GM23248 (cell line): ENCODE results near the gene COPG2. TPM values are rescaled to one million over a fixed set of nuclear protein-coding genes. Genes with fewer than 3 reads are reported as not detected.
"Not testable (repeated sequence)": the region's sequence is repeated elsewhere in the genome, so short reads cannot be mapped to it uniquely, and the experiment has no call there.

ENCODE experiments used
- DNase-seq: peaks from one replicate; pipeline ENCODE4 v3.0.0-alpha.2; 2015
- H2AFZ ChIP-seq: fragments of 200-600 bp; sonication (generic); 2 replicates; pipeline ENCODE4 v1.6.1; 2016; ENCODE audit warnings: antibody characterized with exemption
- H3F3A ChIP-seq: fragments of 200-600 bp; sonication (generic); 2 replicates; pipeline ENCODE4 v1.6.1; 2016; ENCODE audit warnings: mild to moderate bottlenecking, antibody characterized with exemption, mixed run types; ENCODE audit not compliant: insufficient read depth
- H3K27ac ChIP-seq: fragments of 200-600 bp; sonication (generic); 2 replicates; pipeline ENCODE4 v1.5.1; 2016; ENCODE audit warnings: mild to moderate bottlenecking
- H3K27me3 ChIP-seq: fragments of 200-600 bp; sonication (generic); replicated peaks from 2 replicates; pipeline ENCODE4 v1.6.1; 2016; ENCODE audit warnings: mild to moderate bottlenecking; ENCODE audit not compliant: insufficient read depth
- H3K36me3 ChIP-seq: fragments of 200-600 bp; sonication (generic); 2 replicates; pipeline ENCODE4 v1.6.1; 2016; ENCODE audit warnings: low read depth, mild to moderate bottlenecking
- H3K4me1 ChIP-seq: fragments of 200-600 bp; sonication (generic); 2 replicates; pipeline ENCODE4 v1.6.1; 2016; ENCODE audit warnings: mild to moderate bottlenecking; ENCODE audit not compliant: insufficient read depth
- H3K4me2 ChIP-seq: fragments of 200-600 bp; sonication (generic); one replicate; pipeline ENCODE4 v1.6.1; 2016; ENCODE audit warnings: mild to moderate bottlenecking; ENCODE audit not compliant: unreplicated experiment
- H3K4me3 ChIP-seq: fragments of 200-600 bp; sonication (generic); 2 replicates; pipeline ENCODE4 v1.5.1; 2016; ENCODE audit warnings: mild to moderate bottlenecking
- H3K79me2 ChIP-seq: fragments of 200-600 bp; sonication (generic); 2 replicates; pipeline ENCODE4 v1.6.1; 2016; ENCODE audit warnings: mild to moderate bottlenecking; ENCODE audit not compliant: insufficient read depth
- H3K9ac ChIP-seq: fragments of 200-600 bp; sonication (generic); 2 replicates; pipeline ENCODE4 v1.6.1; 2016; ENCODE audit warnings: mild to moderate bottlenecking
- H3K9me2 ChIP-seq: fragments of 200-600 bp; sonication (generic); 2 replicates; pipeline ENCODE4 v1.6.1; 2016; ENCODE audit warnings: mixed run types, mild to moderate bottlenecking, moderate library complexity; ENCODE audit not compliant: insufficient read depth
- H3K9me3 ChIP-seq: fragments of 200-600 bp; sonication (generic); one replicate; pipeline ENCODE4 v1.6.1; 2017; ENCODE audit warnings: low read depth
- H4K20me1 ChIP-seq: fragments of 200-600 bp; sonication (generic); 2 replicates; pipeline ENCODE4 v1.6.0; 2016; ENCODE audit not compliant: insufficient read depth
- EZH2 ChIP-seq: fragments of 200-600 bp; sonication (generic); IDR thresholded peaks from 2 replicates; pipeline ENCODE4 v1.6.1; 2018; ENCODE audit warnings: antibody characterized with exemption, mild to moderate bottlenecking; ENCODE audit not compliant: insufficient read depth, poor library complexity, severe bottlenecking
- EZH2phosphoT487 ChIP-seq: fragments of 200-600 bp; sonication (generic); IDR thresholded peaks from 2 replicates; pipeline ENCODE4 v1.6.1; 2018; ENCODE audit warnings: antibody characterized with exemption, moderate library complexity, mild to moderate bottlenecking, low read depth; ENCODE audit not compliant: insufficient read depth
- WGBS, 2 experiments: methylation state at CpG; one replicate each; pipeline ENCODE4 v1.1.6; 2015 to 2017; ENCODE audit warnings: low lambda C conversion rate in 2 of 2, low coverage in 1 of 2; ENCODE audit errors: missing lambda C conversion rate in 2 of 2; 5-methylcytosine and 5-hydroxymethylcytosine counted together
- in situ Hi-C: fragments of 300-500 bp; cut with MboI; formaldehyde crosslinking; loops from 2 replicates; pipeline ENCODE4 v1.15.0; 2020
- polyA plus RNA-seq: library from polyadenylated mRNA; unstranded; fragments of >200 nt; fragmentation: Nextera tagmentation; extraction: Ambion mirVana; gene quantifications from 2 replicates; pipeline ENCODE4 v1.2.1, GENCODE V29; 2016
- total RNA-seq: library from RNA; depleted of rRNA; stranded (reverse); fragments of >200 nt; shearing (Covaris generic); gene quantifications from 2 replicates; pipeline ENCODE4 v1.2.3, GENCODE V29; 2014

Gene COPG2
- total and polyA plus RNA-seq, 2 experiments from 2014 or later = 3.4 to 29.7 TPM

GRCh38 chr7:130622866-130623265 lies 45.7 kb downstream of the COPG2 start:
- DNase-seq = no peak
- Histone ChIP-seq H3K27me3 (no peaks in the 10 kb centered on the region), H3F3A (no peaks in the 10 kb centered on the region), H3K4me3 (no peak overlapping the region), H3K9me3 (no peaks in the 10 kb centered on the region), H4K20me1 (no peaks in the 10 kb centered on the region), H3K36me3 (peaks cover 6% of the 10 kb centered on the region; the same call in 1 of the 2 replicates), H3K4me2 (no peak overlapping the region), H3K9me2 (no peaks in the 10 kb centered on the region), H3K27ac (no peak overlapping the region), H3K79me2 (no peaks in the 10 kb centered on the region), H2AFZ (no peak overlapping the region), H3K9ac (no peak overlapping the region), H3K4me1 (no peaks in the 10 kb centered on the region)
- TF ChIP-seq EZH2 = no peak
- TF ChIP-seq EZH2phosphoT487 = no peak
- WGBS, 2 experiments = 96 to 100% methylated on average over 2 of the region's 2 CpGs
- in situ Hi-C loops = no loop called here

- in situ Hi-C loops = no loop called here
Measured at GRCh38 chr7:130615583-130615982, 53.0 kb downstream of the COPG2 start.

GRCh38 chr7:130614449-130614848 lies 54.1 kb downstream of the COPG2 start:
- Histone ChIP-seq H3K27ac (no peak overlapping the region), H3F3A (no peaks in the 10 kb centered on the region), H3K27me3 (no peaks in the 10 kb centered on the region), H3K4me3 (no peak overlapping the region), H4K20me1 (no peaks in the 10 kb centered on the region), H3K36me3 (peaks cover 8% of the 10 kb centered on the region), H2AFZ (no peak overlapping the region), H3K9ac (no peak overlapping the region), H3K79me2 (no peaks in the 10 kb centered on the region), H3K4me1 (no peaks in the 10 kb centered on the region), H3K9me3 (no peaks in the 10 kb centered on the region), H3K9me2 (no peaks in the 10 kb centered on the region), H3K4me2 (no peak overlapping the region)
- TF ChIP-seq EZH2phosphoT487 (no peak), EZH2 (no peak)
- in situ Hi-C loops = no loop called here
- DNase-seq = no peak
- 86 to 100% methylated on average over 1 of the region's 1 CpG for WGBS, 2 experiments

More at GRCh38 chr7:130615583-130615982, 53.0 kb downstream of the COPG2 start:
- Histone ChIP-seq H3K4me3 (no peak overlapping the region), H3K27ac (no peak overlapping the region), H3K9ac (no peak overlapping the region), H3F3A (no peaks in the 10 kb centered on the region), H3K79me2 (no peaks in the 10 kb centered on the region), H3K36me3 (peaks cover 8% of the 10 kb centered on the region; the same call in 1 of the 2 replicates), H4K20me1 (no peaks in the 10 kb centered on the region), H3K4me2 (no peak overlapping the region), H3K4me1 (no peaks in the 10 kb centered on the region), H3K9me3 (no peaks in the 10 kb centered on the region), H3K9me2 (no peaks in the 10 kb centered on the region), H2AFZ (no peak overlapping the region), H3K27me3 (no peaks in the 10 kb centered on the region)
- WGBS, 2 experiments = 69 to 76% methylated on average over 2 of the region's 2 CpGs
- no peak for DNase-seq
- TF ChIP-seq EZH2 = no peak
- no peak for TF ChIP-seq EZH2phosphoT487

- H4K20me1 ChIP-seq = no peaks in the 10 kb centered on the region
- H3K4me2 ChIP-seq = no peak overlapping the region
- no peak overlapping the region for H3K27ac ChIP-seq
- no peaks in the 10 kb centered on the region for H3K27me3 ChIP-seq
- peaks cover 2% of the 10 kb centered on the region; the same call in 1 of the 2 replicates for H3K36me3 ChIP-seq
- 87 to 88% methylated on average over 4 of the region's 4 CpGs for WGBS, 2 experiments
- H3K4me3 ChIP-seq = no peak overlapping the region
- no peak for TF ChIP-seq EZH2phosphoT487
- TF ChIP-seq EZH2 = no peak
- H3F3A ChIP-seq = no peaks in the 10 kb centered on the region
- no peaks in the 10 kb centered on the region for H3K9me2 ChIP-seq
- H3K79me2 ChIP-seq = no peaks in the 10 kb centered on the region
- no peaks in the 10 kb centered on the region for H3K4me1 ChIP-seq
- H3K9ac ChIP-seq = no peak overlapping the region
- in situ Hi-C loops = no loop called here
- no peak for DNase-seq
- H3K9me3 ChIP-seq = no peaks in the 10 kb centered on the region
- no peak overlapping the region for H2AFZ ChIP-seq
Measured at GRCh38 chr7:130611218-130611617, 57.3 kb downstream of the COPG2 start.

GRCh38 chr7:130607066-130607465 lies 61.5 kb downstream of the COPG2 start:
- H3F3A ChIP-seq, in situ Hi-C loops: not testable (repeated sequence)
- WGBS, 2 experiments = 98 to 100% methylated on average over 2 of the region's 2 CpGs

More at GRCh38 chr7:130607066-130607465, 61.5 kb downstream of the COPG2 start:
- H2AFZ ChIP-seq, H3K36me3 ChIP-seq, H3K4me1 ChIP-seq, H3K9me3 ChIP-seq, H3K4me3 ChIP-seq, H3K79me2 ChIP-seq, H3K9me2 ChIP-seq, DNase-seq, H3K27ac ChIP-seq, H4K20me1 ChIP-seq, H3K27me3 ChIP-seq, H3K9ac ChIP-seq, H3K4me2 ChIP-seq: not testable (repeated sequence)
